IPS-18a (cell line): Measurements from ENCODE around the gene ELOVL5.

Experiments
- H3K27ac ChIP-seq: one replicate; pipeline ENCODE4 v1.5.1; 2013; ENCODE audit warnings: low read length
- H3K27me3 ChIP-seq: one replicate; pipeline ENCODE4 v1.6.1; 2013; ENCODE audit warnings: mild to moderate bottlenecking, low read length; ENCODE audit not compliant: control insufficient read depth, insufficient read depth
- H3K36me3 ChIP-seq: one replicate; pipeline ENCODE4 v1.6.1; 2013; ENCODE audit warnings: low read depth, low read length; ENCODE audit not compliant: control insufficient read depth
- H3K4me1 ChIP-seq: one replicate; pipeline ENCODE4 v1.6.1; 2013; ENCODE audit warnings: low read depth, low read length; ENCODE audit not compliant: control insufficient read depth
- H3K4me3 ChIP-seq: one replicate; pipeline ENCODE4 v1.5.1; 2013; ENCODE audit warnings: low read length
- H3K9ac ChIP-seq: one replicate; pipeline ENCODE4 v1.6.1; 2013; ENCODE audit warnings: mild to moderate bottlenecking, low read length, moderate library complexity
- H3K9me3 ChIP-seq: one replicate; pipeline ENCODE4 v1.6.1; 2013; ENCODE audit warnings: low read depth, low read length; ENCODE audit not compliant: control insufficient read depth

The ELOVL5 gene

GRCh38 chr6:53340536-53340935 lies 8.2 kb downstream of the ELOVL5 start:
- peaks cover 7% of the 10 kb centered on the region for H3K4me1 ChIP-seq
- no peaks in the 10 kb centered on the region for H3K9me3 ChIP-seq
- H3K4me3 ChIP-seq = no peak overlapping the region
- H3K9ac ChIP-seq = no peak overlapping the region
- no peak overlapping the region for H3K27ac ChIP-seq
- H3K36me3 ChIP-seq = peaks cover 7% of the 10 kb centered on the region
- H3K27me3 ChIP-seq = no peaks in the 10 kb centered on the region

- Histone ChIP-seq H3K27ac (no peak overlapping the region), H3K4me1 (peaks cover 16% of the 10 kb centered on the region), H3K36me3 (peaks cover 7% of the 10 kb centered on the region), H3K9me3 (no peaks in the 10 kb centered on the region), H3K9ac (no peak overlapping the region), H3K27me3 (no peaks in the 10 kb centered on the region), H3K4me3 (no peak overlapping the region)
Observed at GRCh38 chr6:53339424-53339823, 9.3 kb downstream of the ELOVL5 start.

- no peaks in the 10 kb centered on the region for H3K27me3 ChIP-seq
- H3K36me3 ChIP-seq = peaks cover 7% of the 10 kb centered on the region
- no peak overlapping the region for H3K9ac ChIP-seq
- H3K27ac ChIP-seq = no peak overlapping the region
- peaks cover 17% of the 10 kb centered on the region for H3K4me1 ChIP-seq
- H3K4me3 ChIP-seq = no peak overlapping the region
- H3K9me3 ChIP-seq = no peaks in the 10 kb centered on the region
Observed at GRCh38 chr6:53338304-53338703, 10.4 kb downstream of the ELOVL5 start.

- H3K4me3 ChIP-seq = no peak overlapping the region
- H3K27me3 ChIP-seq = no peaks in the 10 kb centered on the region
- H3K36me3 ChIP-seq = peaks cover 7% of the 10 kb centered on the region
- no peak overlapping the region for H3K27ac ChIP-seq
- peaks cover 17% of the 10 kb centered on the region for H3K4me1 ChIP-seq
- no peaks in the 10 kb centered on the region for H3K9me3 ChIP-seq
- no peak overlapping the region for H3K9ac ChIP-seq
Observed at GRCh38 chr6:53336070-53336469, 12.7 kb downstream of the ELOVL5 start.

GRCh38 chr6:53335224-53335994 lies 13.3 kb downstream of the ELOVL5 start:
- Histone ChIP-seq H3K4me3 (no peak overlapping the region), H3K36me3 (peaks cover 7% of the 10 kb centered on the region), H3K4me1 (peaks cover 17% of the 10 kb centered on the region), H3K9me3 (no peaks in the 10 kb centered on the region), H3K9ac (no peak overlapping the region), H3K27me3 (no peaks in the 10 kb centered on the region), H3K27ac (no peak overlapping the region)

- H3K36me3 ChIP-seq = peaks cover 7% of the 10 kb centered on the region
- H3K9me3 ChIP-seq = no peaks in the 10 kb centered on the region
- H3K27ac ChIP-seq = no peak overlapping the region
- H3K9ac ChIP-seq = no peak overlapping the region
- peaks cover 17% of the 10 kb centered on the region for H3K4me1 ChIP-seq
- no peaks in the 10 kb centered on the region for H3K27me3 ChIP-seq
- H3K4me3 ChIP-seq = no peak overlapping the region
Observed at GRCh38 chr6:53333439-53334408, 15.0 kb downstream of the ELOVL5 start.

GRCh38 chr6:53331678-53332077 lies 17.1 kb downstream of the ELOVL5 start:
- Histone ChIP-seq H3K27ac (no peak overlapping the region), H3K4me3 (no peak overlapping the region), H3K4me1 (peaks cover 17% of the 10 kb centered on the region), H3K27me3 (no peaks in the 10 kb centered on the region), H3K36me3 (peaks cover 1% of the 10 kb centered on the region), H3K9me3 (no peaks in the 10 kb centered on the region), H3K9ac (no peak overlapping the region)

GRCh38 chr6:53330137-53330536 lies 18.6 kb downstream of the ELOVL5 start:
- no peaks in the 10 kb centered on the region for H3K36me3 ChIP-seq
- no peak overlapping the region for H3K27ac ChIP-seq
- no peak overlapping the region for H3K4me3 ChIP-seq
- no peak overlapping the region for H3K9ac ChIP-seq
- no peaks in the 10 kb centered on the region for H3K9me3 ChIP-seq
- peaks cover 10% of the 10 kb centered on the region for H3K4me1 ChIP-seq
- no peaks in the 10 kb centered on the region for H3K27me3 ChIP-seq

GRCh38 chr6:53328375-53328774 lies 20.4 kb downstream of the ELOVL5 start:
- H3K9me3 ChIP-seq = no peaks in the 10 kb centered on the region
- no peak overlapping the region for H3K27ac ChIP-seq
- H3K4me3 ChIP-seq = no peak overlapping the region
- H3K4me1 ChIP-seq = no peaks in the 10 kb centered on the region
- no peak overlapping the region for H3K9ac ChIP-seq
- no peaks in the 10 kb centered on the region for H3K27me3 ChIP-seq
- no peaks in the 10 kb centered on the region for H3K36me3 ChIP-seq

GRCh38 chr6:53327017-53327395 lies 21.7 kb downstream of the ELOVL5 start:
- H3K9me3 ChIP-seq = no peaks in the 10 kb centered on the region
- no peaks in the 10 kb centered on the region for H3K27me3 ChIP-seq

GRCh38 chr6:53326372-53327016 lies 22.3 kb downstream of the ELOVL5 start:
- H3K36me3 ChIP-seq = no peaks in the 10 kb centered on the region
- H3K9ac ChIP-seq = no peak overlapping the region
- no peak overlapping the region for H3K4me3 ChIP-seq
- H3K9me3 ChIP-seq = no peaks in the 10 kb centered on the region
- no peaks in the 10 kb centered on the region for H3K4me1 ChIP-seq
- no peaks in the 10 kb centered on the region for H3K27me3 ChIP-seq
- no peak overlapping the region for H3K27ac ChIP-seq

More at GRCh38 chr6:53327017-53327395, 21.7 kb downstream of the ELOVL5 start:
- no peaks in the 10 kb centered on the region for H3K4me1 ChIP-seq
- no peak overlapping the region for H3K27ac ChIP-seq
- no peaks in the 10 kb centered on the region for H3K36me3 ChIP-seq
- H3K4me3 ChIP-seq = no peak overlapping the region
- no peak overlapping the region for H3K9ac ChIP-seq
